ENCODE results near the gene ACACB. TPM values are rescaled to one million over a fixed set of nuclear protein-coding genes. Genes with fewer than 3 reads are reported as not detected.

Gene ACACB
- total RNA-seq, 1 experiment from 2014 or later, result 26.2 TPM

DNA sequence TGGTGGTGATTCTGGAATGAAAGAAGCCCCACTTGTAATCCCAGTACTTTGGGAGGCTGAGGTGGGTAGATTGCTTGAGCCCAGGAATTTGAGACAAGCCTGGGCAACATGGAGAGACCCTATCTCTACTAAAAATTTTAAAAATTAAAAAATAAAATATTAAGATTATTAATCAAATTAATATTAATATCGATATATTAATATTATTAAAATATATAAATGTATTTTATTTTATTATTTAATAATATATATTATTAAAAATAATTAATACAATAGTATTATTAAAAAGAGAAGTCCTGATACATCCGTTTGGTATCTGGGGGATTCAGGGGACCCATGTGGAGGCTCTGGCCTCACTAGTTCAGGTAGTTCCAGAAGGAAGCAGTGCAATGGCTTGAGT, 124.0 kb downstream of the ACACB start:
- no peaks in the 10 kb centered on the region for H3K4me1 ChIP-seq
- TF ChIP-seq CTCF (IDR thresholded peaks at IDR 0.05; ENCODE audit: insufficient read depth in 1 of 2, low read depth in 1 of 2, low read length in 1 of 2, severe bottlenecking in 1 of 2, unreplicated experiment in 1 of 2), result no peak
- Mint-ChIP-seq H3K27ac (ENCODE audit: unreplicated experiment) (no peak overlapping the region), H3K9me3 (ENCODE audit: unreplicated experiment) (no peaks in the 10 kb centered on the region), H3K36me3 (ENCODE audit: insufficient read depth, unreplicated experiment) (no peaks in the 10 kb centered on the region), H3K27me3 (ENCODE audit: insufficient read depth, unreplicated experiment) (no peaks in the 10 kb centered on the region), H3K4me1 (ENCODE audit: low read depth, unreplicated experiment) (no peaks in the 10 kb centered on the region), H3K4me3 (ENCODE audit: unreplicated experiment) (no peak overlapping the region)
- ChIA-PET CTCF (no interaction called here), POLR2A (no interaction called here)
- H3K36me3 ChIP-seq (ENCODE audit: control insufficient read depth, insufficient read depth, low read length), result peaks cover 3% of the 10 kb centered on the region; the same call in 1 of the 2 replicates
- intact Hi-C loops (cut with micrococcal nuclease; ENCODE audit: unreplicated experiment), result no loop called here
- BruUV-seq (replicated peaks), result no TSS peak
- H3K9me3 ChIP-seq, result no peaks in the 10 kb centered on the region
- H3K27me3 ChIP-seq (replicated peaks; ENCODE audit: control insufficient read depth, insufficient read depth, low read length), result no peaks in the 10 kb centered on the region
- H3K4me3 ChIP-seq (ENCODE audit: low read depth, low read length), result no peak overlapping the region
- no peak for DNase-seq

DNA sequence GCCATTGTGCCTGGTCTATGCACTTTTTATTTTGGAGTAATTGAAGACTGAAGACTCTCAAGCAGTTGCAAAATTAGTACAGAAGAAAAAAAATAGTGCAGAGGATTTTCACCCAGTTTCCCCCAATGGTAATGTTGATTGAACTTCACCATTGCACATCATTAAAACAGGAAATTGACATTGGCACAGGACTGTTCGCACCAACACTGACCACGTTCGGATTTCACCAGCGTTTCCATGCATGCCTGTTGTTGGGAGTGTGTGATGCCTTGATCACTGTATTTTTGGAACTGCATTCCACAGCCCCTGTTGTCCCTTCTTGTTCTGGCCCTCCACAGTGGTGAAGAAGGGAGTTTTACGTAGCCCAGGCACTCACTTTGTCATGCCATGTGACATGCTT, 125.5 kb downstream of the ACACB start:
- intact Hi-C loops (cut with micrococcal nuclease; ENCODE audit: unreplicated experiment), result no loop called here

DNA sequence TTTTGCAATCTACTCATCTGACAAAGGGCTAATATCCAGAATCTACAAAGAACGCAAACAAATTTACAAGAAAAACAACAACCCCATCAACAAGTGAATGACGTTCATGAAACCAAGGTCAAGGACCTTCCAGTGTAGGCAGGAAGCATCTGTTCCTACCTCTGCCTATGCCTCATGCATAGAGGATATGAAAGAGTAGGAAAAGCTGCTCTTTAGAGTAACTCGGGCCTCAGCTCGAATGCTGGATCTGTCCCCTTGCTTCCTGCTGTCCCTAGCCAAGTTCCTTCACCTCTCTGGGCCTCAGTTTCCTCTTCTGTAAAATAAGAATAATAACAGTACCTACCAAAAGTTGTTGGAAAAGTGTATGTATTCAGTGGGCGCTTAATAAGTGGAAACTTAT, 127.7 kb downstream of the ACACB start:
- POLR2A ChIA-PET, result no interaction called here
- H3K9me3 ChIP-seq, result no peaks in the 10 kb centered on the region
- H3K4me1 ChIP-seq, result peaks cover 15% of the 10 kb centered on the region
- Mint-ChIP-seq H3K36me3 (ENCODE audit: insufficient read depth, unreplicated experiment) (no peaks in the 10 kb centered on the region), H3K27me3 (ENCODE audit: insufficient read depth, unreplicated experiment) (no peaks in the 10 kb centered on the region), H3K27ac (ENCODE audit: unreplicated experiment) (no peak overlapping the region), H3K4me1 (ENCODE audit: low read depth, unreplicated experiment) (peaks cover 16% of the 10 kb centered on the region), H3K9me3 (ENCODE audit: unreplicated experiment) (no peaks in the 10 kb centered on the region), H3K4me3 (ENCODE audit: unreplicated experiment) (no peak overlapping the region)
- CTCF ChIA-PET, result interaction anchor here (0.5 kb wide), 1 partner anchor 125 kb away, joined by 4 read pairs; no protein-coding TSS in a partner anchor
- no TSS peak for BruUV-seq (replicated peaks)
- intact Hi-C loops (cut with micrococcal nuclease; ENCODE audit: unreplicated experiment), result no loop called here
- peaks cover 2% of the 10 kb centered on the region; the same call in 1 of the 2 replicates for H3K36me3 ChIP-seq (ENCODE audit: control insufficient read depth, insufficient read depth, low read length)
- no peaks in the 10 kb centered on the region for H3K27me3 ChIP-seq (replicated peaks; ENCODE audit: control insufficient read depth, insufficient read depth, low read length)
- no peak for DNase-seq
- no peak for TF ChIP-seq CTCF (IDR thresholded peaks at IDR 0.05; ENCODE audit: insufficient read depth in 1 of 2, low read depth in 1 of 2, low read length in 1 of 2, severe bottlenecking in 1 of 2, unreplicated experiment in 1 of 2)
- no peak overlapping the region for H3K4me3 ChIP-seq (ENCODE audit: low read depth, low read length)

More for the DNA sequence above, 125.5 kb downstream of the ACACB start:
- Mint-ChIP-seq H3K4me1 (ENCODE audit: low read depth, unreplicated experiment) (no peaks in the 10 kb centered on the region), H3K27ac (ENCODE audit: unreplicated experiment) (no peak overlapping the region), H3K27me3 (ENCODE audit: insufficient read depth, unreplicated experiment) (no peaks in the 10 kb centered on the region), H3K36me3 (ENCODE audit: insufficient read depth, unreplicated experiment) (no peaks in the 10 kb centered on the region), H3K9me3 (ENCODE audit: unreplicated experiment) (no peaks in the 10 kb centered on the region), H3K4me3 (ENCODE audit: unreplicated experiment) (no peak overlapping the region)
- H3K27me3 ChIP-seq (replicated peaks; ENCODE audit: control insufficient read depth, insufficient read depth, low read length), result no peaks in the 10 kb centered on the region
- BruUV-seq (replicated peaks), result no TSS peak
- no peak overlapping the region for H3K4me3 ChIP-seq (ENCODE audit: low read depth, low read length)
- H3K36me3 ChIP-seq (ENCODE audit: control insufficient read depth, insufficient read depth, low read length), result peaks cover 3% of the 10 kb centered on the region; the same call in 1 of the 2 replicates
- TF ChIP-seq CTCF (IDR thresholded peaks at IDR 0.05; ENCODE audit: insufficient read depth in 1 of 2, low read depth in 1 of 2, low read length in 1 of 2, severe bottlenecking in 1 of 2, unreplicated experiment in 1 of 2), result no peak
- no peak for DNase-seq
- ChIA-PET POLR2A (no interaction called here), CTCF (no interaction called here)
- H3K9me3 ChIP-seq, result no peaks in the 10 kb centered on the region
- H3K4me1 ChIP-seq, result no peaks in the 10 kb centered on the region
